DMS53 treated with DMSO at 0.1 percent for 48 hours (cell line): Measurements from ENCODE around the gene ALKBH3.

Experiments
- DNase-seq: peaks from one replicate; lab custom pipeline; 2025; ENCODE audit not compliant: unreplicated experiment; lab: John Stamatoyannopoulos, UW

ALKBH3 gene

GRCh38 chr11:43880640-43881159 lies at the start of gene ALKBH3:
Gene ALKBH3, plus strand, starts transcription at chr11:43880831. Its CDS starts 1,822 bp downstream, at chr11:43882653.
- DNase-seq: peak; percentile 20

- peak; percentile 74 for DNase-seq
Observed at GRCh38 chr11:43830928-43831440, 49.6 kb upstream of the ALKBH3 start.

GRCh38 chr11:43832536-43832935 lies 48.1 kb upstream of the ALKBH3 start:
- no peak for DNase-seq

- no peak for DNase-seq
Observed at GRCh38 chr11:43833657-43834073, 47.0 kb upstream of the ALKBH3 start.

- no peak for DNase-seq
Observed at GRCh38 chr11:43834286-43834685, 46.3 kb upstream of the ALKBH3 start.

- DNase-seq: no peak
Observed at GRCh38 chr11:43835104-43835503, 45.5 kb upstream of the ALKBH3 start.

- DNase-seq: no peak
Observed at GRCh38 chr11:43837879-43838278, 42.8 kb upstream of the ALKBH3 start.

GRCh38 chr11:43842021-43842420 lies 38.6 kb upstream of the ALKBH3 start:
- no peak for DNase-seq

- no peak for DNase-seq
Observed at GRCh38 chr11:43845816-43846215, 34.8 kb upstream of the ALKBH3 start.

GRCh38 chr11:43852057-43852636 lies 28.5 kb upstream of the ALKBH3 start:
- DNase-seq: peak; percentile 16

- DNase-seq: no peak
Observed at GRCh38 chr11:43853781-43854180, 26.9 kb upstream of the ALKBH3 start.

GRCh38 chr11:43856993-43857392 lies 23.6 kb upstream of the ALKBH3 start:
- DNase-seq: no peak

GRCh38 chr11:43861141-43861540 lies 19.5 kb upstream of the ALKBH3 start:
- no peak for DNase-seq

- no peak for DNase-seq
Observed at GRCh38 chr11:43866520-43866919, 14.1 kb upstream of the ALKBH3 start.

GRCh38 chr11:43866969-43867368 lies 13.7 kb upstream of the ALKBH3 start:
- no peak for DNase-seq

- DNase-seq: peak; percentile 19
Observed at GRCh38 chr11:43868852-43869567, 11.6 kb upstream of the ALKBH3 start.

- no peak for DNase-seq
Observed at GRCh38 chr11:43871051-43871450, 9.6 kb upstream of the ALKBH3 start.

- no peak for DNase-seq
Observed at GRCh38 chr11:43872995-43873394, 7.6 kb upstream of the ALKBH3 start.

GRCh38 chr11:43874078-43874477 lies 6.6 kb upstream of the ALKBH3 start:
- DNase-seq: no peak

- DNase-seq: no peak
Observed at GRCh38 chr11:43874738-43875137, 5.9 kb upstream of the ALKBH3 start.

GRCh38 chr11:43879789-43880639 lies 617 bp upstream of the ALKBH3 start:
- no peak for DNase-seq
